Suppressor macrophage (primary cell): ENCODE data around the gene LAD1.

ENCODE experiments used
- DNase-seq, 4 experiments: peaks; one replicate each; pipeline ENCODE4 v3.0.0-alpha.2; 2020 to 2022

Gene LAD1

GRCh38 chr1:201346337-201346939, 52.7 kb downstream of the LAD1 start:
- peak; percentile 51 to 67 (median 58) for DNase-seq

- no peak for DNase-seq
Observed at GRCh38 chr1:201345081-201345355, 54.1 kb downstream of the LAD1 start.

- no peak for DNase-seq
Observed at GRCh38 chr1:201344206-201345080, 54.7 kb downstream of the LAD1 start.

GRCh38 chr1:201341377-201341776, 57.7 kb downstream of the LAD1 start:
- no peak for DNase-seq

- DNase-seq = no peak
Observed at GRCh38 chr1:201336711-201337450, 62.2 kb downstream of the LAD1 start.

DNA sequence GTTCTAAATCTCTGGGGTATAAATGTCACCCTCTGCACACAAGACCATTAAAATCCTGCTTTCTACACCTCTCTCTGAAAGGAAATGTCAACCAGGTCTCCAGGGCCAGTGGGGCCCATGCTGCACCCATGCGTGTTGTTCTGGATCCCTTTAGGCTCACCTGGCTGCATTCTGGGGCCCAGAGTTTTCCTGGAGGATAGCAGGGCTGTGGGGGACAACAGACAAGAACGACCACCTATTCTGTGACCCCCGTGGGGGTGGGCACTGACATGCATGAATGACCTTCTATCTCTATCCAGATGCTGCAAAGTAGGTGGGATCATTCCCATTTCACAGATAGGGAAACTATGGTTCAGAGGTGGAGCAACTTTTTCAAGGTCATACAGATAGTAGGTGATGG, 63.2 kb downstream of the LAD1 start:
- no peak for DNase-seq

GRCh38 chr1:201335174-201335870, 63.8 kb downstream of the LAD1 start:
- no peak for DNase-seq

DNA sequence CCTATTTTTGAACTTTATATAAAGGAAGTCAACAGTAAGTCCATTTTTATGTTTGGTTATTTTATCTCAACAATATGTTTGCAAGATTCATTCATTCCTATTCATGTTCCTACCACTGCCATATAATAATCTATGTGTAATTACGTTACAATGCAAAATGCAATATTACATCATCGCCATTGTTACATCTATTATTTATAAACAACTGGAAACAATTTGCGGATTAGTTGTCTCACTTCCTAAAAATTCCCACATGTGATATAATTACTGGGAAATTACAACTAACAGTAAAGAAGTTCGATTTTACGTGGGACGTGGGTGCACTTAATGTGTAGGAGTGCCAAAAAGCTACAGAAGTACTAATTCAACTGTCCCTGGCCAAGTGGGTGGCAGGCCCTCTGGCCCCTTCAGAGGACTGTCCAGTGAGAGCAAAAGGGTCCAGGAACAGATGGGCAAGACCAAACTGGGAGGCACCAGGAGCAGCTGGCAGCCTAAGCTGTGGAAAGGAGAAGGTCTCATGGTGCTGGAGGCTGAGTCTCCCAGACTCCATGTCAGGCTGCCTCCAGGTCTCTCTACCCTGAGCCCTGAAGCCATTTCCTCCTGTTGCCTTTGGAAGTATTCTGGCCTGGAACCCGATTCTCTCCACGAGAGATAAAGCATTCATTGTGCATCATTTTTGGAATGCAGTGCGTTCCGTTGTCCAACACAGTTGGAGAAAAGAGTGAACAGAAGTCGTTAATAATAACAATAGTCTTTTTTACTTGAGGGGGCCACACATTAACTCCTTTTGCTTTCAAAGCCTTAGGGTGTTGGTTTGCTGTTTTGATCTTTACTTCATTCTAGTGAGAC, 64.6 kb downstream of the LAD1 start:
- DNase-seq = no peak

GRCh38 chr1:201332616-201333335, 66.3 kb downstream of the LAD1 start:
- DNase-seq = no peak

DNA sequence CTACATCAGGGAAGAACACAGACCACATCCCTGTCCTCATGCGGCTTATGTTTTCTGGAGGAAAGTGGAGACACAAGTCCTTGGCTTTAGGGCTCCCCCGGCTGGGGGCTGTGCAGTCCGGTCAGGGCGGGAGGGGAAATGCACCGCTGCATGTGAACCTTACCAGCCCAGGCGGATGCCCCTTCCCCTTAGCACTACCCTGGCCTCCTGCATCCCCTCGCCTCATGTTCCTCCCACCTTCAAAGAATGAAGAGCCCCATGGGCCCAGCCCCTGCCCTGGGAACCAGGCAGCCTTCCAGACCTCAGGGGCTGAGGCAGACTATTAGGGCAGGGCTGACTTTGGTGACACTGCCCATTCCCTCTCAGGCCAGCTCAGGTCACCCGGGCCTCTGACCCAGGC, 67.1 kb downstream of the LAD1 start:
- no peak for DNase-seq

DNA sequence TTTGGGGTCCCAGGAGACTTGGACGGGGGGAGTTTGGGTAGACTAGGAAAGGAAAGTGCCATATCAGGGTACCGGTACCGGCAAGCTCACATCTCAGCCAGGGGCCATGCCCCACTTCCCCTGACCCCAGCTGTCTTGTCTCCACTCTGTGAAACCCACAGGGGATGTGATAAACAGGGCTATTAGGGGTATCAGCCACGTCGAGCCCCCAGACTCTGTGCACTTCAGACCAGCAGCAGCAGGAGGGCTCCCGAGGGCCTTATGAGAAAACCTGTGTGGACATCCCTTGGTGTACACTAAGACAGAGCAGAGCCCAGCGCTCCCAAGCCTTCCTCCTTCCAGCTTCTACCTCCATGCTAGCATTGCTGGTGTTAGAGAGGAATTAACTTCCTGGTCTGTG, 68.0 kb downstream of the LAD1 start:
- DNase-seq = no peak
